ENCODE measurements around the gene RBM8A. TPM values are rescaled to one million over a fixed set of nuclear protein-coding genes. Genes with fewer than 3 reads are reported as not detected.

Gene RBM8A
- total and polyA plus RNA-seq, 4 donors: 48.8 to 66.2 (median 57.5) TPM

- TF ChIP-seq NR2F2 (IDR thresholded peaks at IDR 0.05) (no peak), HNF4A (conservative IDR thresholded peaks at IDR 0.05) (no peak), YY1 (IDR thresholded peaks at IDR 0.05) (no peak), REST (IDR thresholded peaks at IDR 0.05) (no peak), MAX (IDR thresholded peaks at IDR 0.05) (no peak), RAD21 (IDR thresholded peaks at IDR 0.05) (no peak), FOXA1 (IDR thresholded peaks at IDR 0.05) (no peak), FOXA2 (IDR thresholded peaks at IDR 0.05) (no peak), SP1 (IDR thresholded peaks at IDR 0.05) (no peak), JUND (IDR thresholded peaks at IDR 0.05) (no peak), TAF1 (conservative IDR thresholded peaks at IDR 0.05) (no peak), RXRA (IDR thresholded peaks at IDR 0.05) (no peak), HNF4G (IDR thresholded peaks at IDR 0.05) (no peak), GABPA (IDR thresholded peaks at IDR 0.05 in 1 of 2, conservative IDR thresholded peaks at IDR 0.05 in 1 of 2) (no peak), ZBTB33 (IDR thresholded peaks at IDR 0.05) (no peak)
- 94% methylated on average over 12 of the region's 12 CpGs for WGBS
- Histone ChIP-seq H3K4me3 (ENCODE audit: low read depth in 1 of 3, low read length in 3 of 3) (no peak overlapping the region), H3K36me3 (ENCODE audit: control insufficient read depth in 4 of 4, insufficient read depth in 3 of 4, low read depth in 1 of 4, low read length in 3 of 4) (no peaks in the 10 kb centered on the region), H3K9ac (ENCODE audit: low read depth in 1 of 2, low read length in 2 of 2) (no peak overlapping the region), H3K9me3 (ENCODE audit: control insufficient read depth in 4 of 4, low read length in 3 of 4) (no peaks in the 10 kb centered on the region), H3K4me1 (ENCODE audit: control insufficient read depth in 4 of 4, insufficient read depth in 4 of 4, low read length in 3 of 4) (no peaks in the 10 kb centered on the region), H3K27me3 (ENCODE audit: control insufficient read depth in 4 of 4, insufficient read depth in 4 of 4, low read length in 3 of 4) (no peaks in the 10 kb centered on the region), H3K27ac (ENCODE audit: low read depth in 1 of 2, low read length in 2 of 2) (no peak overlapping the region)
- DNase-seq (ENCODE audit: low spot score): no peak
These were observed 25.8 kb downstream of the RBM8A start for GRCh38 chr1:145901312-145902021.

GRCh38 chr1:145898756-145899155 lies 28.5 kb downstream of the RBM8A start:
- Histone ChIP-seq H3K9ac (ENCODE audit: low read depth in 1 of 2, low read length in 2 of 2) (no peak overlapping the region), H3K36me3 (ENCODE audit: control insufficient read depth in 4 of 4, insufficient read depth in 3 of 4, low read depth in 1 of 4, low read length in 3 of 4) (no peaks in the 10 kb centered on the region), H3K4me3 (ENCODE audit: low read depth in 1 of 3, low read length in 3 of 3) (no peak overlapping the region), H3K27me3 (ENCODE audit: control insufficient read depth in 4 of 4, insufficient read depth in 4 of 4, low read length in 3 of 4) (no peaks in the 10 kb centered on the region), H3K4me1 (ENCODE audit: control insufficient read depth in 4 of 4, insufficient read depth in 4 of 4, low read length in 3 of 4) (no peaks in the 10 kb centered on the region), H3K27ac (ENCODE audit: low read depth in 1 of 2, low read length in 2 of 2) (no peak overlapping the region), H3K9me3 (ENCODE audit: control insufficient read depth in 4 of 4, low read length in 3 of 4) (no peaks in the 10 kb centered on the region)
- no peak for DNase-seq (ENCODE audit: low spot score)
- 88% methylated on average over 5 of the region's 5 CpGs for WGBS
- TF ChIP-seq RXRA (IDR thresholded peaks at IDR 0.05): no peak
- TF ChIP-seq YY1 (IDR thresholded peaks at IDR 0.05): no peak
- no peak for TF ChIP-seq MAX (IDR thresholded peaks at IDR 0.05)
- TF ChIP-seq ZBTB33 (IDR thresholded peaks at IDR 0.05): no peak
- no peak for TF ChIP-seq ATF3 (IDR thresholded peaks at IDR 0.05)
- no peak for TF ChIP-seq SP1 (IDR thresholded peaks at IDR 0.05)
- no peak for TF ChIP-seq REST (IDR thresholded peaks at IDR 0.05)
- no peak for TF ChIP-seq FOXA2 (IDR thresholded peaks at IDR 0.05)
- TF ChIP-seq FOXA1 (IDR thresholded peaks at IDR 0.05): no peak
